Measurements from ENCODE around the gene APPBP2.
"Not testable (repeated sequence)": the region's sequence is repeated elsewhere in the genome, so short reads cannot be mapped to it uniquely, and the experiment has no call there.

APPBP2 gene

DNA sequence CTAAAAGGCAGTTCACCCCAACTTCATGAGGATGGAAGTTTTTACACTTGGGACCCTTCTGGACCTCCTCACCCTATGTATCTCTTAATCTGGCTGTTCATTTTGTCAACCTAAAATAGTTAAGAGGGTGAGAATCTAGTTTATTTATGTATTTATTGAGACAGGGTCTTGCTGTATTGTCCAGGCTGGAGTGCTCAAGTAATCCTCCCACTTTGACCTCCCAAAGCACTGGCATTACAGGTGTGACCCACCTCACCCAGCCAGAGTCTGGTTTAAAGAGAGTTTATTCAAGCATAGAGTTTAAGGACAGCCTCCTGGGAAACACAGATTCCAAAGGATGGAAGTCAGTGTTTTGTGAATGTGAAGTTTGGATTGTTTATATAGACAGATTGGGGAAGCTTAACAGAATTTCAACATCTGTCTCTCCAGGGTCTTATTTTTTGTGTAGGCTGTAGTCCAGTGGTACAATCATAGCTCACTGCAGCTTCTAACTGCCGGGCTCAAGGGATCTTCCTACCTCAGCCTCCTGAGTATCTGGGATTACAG, 8.0 kb upstream of the APPBP2 start:
- no peak for DNase-seq (ENCODE audit: low read depth)

DNA sequence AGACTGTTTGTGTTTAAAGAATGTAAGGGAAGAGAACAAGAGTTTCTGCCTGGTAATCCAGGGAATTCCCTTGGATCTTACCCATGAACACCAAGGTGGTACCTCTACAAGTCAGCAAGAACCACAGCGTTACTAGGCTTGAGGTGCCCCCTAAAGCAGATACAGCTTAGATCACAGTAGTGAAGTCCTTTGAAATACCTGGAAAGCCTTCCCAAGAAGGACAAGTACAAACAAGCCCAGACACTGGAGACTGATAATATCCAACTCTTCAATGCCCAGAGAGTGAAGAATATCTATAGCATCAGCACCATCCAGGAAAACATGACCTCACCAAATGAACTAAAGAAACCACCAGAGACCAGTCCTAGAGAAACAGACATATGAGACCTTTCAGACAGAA, 3.8 kb upstream of the APPBP2 start:
- no peak for DNase-seq (ENCODE audit: low read depth)

DNA sequence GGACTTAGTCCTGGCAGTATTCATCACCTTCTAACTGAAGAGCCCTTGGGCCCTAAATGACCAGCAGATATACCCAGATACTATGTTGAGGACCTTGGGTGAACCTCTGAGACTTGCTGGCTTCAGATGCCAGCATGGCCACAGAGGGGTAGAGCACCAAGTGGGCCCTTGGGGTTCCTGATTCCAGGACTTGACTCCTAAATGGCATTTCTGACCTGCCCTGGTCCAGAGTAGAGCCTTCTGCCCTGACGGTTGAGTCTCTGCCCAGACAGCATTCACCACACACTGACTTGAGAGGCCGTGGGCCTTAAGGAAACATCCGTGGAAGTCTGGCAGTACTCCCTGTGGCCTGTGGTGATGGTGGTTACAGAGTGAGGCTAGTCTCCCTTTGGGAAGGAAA, 2.8 kb upstream of the APPBP2 start:
- DNase-seq (ENCODE audit: low read depth) = no peak

DNA sequence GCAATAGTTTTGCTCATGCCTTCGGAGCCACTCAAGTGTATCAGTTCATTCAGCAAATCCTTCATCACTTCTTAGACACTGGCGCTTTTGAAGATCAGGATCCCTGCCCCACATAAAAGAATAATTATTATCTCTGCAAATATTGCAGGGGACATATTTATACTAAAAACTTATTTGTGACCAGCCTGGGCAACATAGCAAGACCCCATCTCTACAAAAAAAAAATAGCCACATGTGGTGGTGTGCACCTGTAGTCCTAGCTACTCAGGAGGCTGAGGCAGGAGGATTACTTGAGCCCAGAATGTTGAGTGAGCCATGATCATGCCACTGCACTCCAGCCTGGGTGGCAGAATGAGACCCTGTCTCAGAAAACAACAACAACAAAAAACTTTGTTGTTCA, 1.7 kb upstream of the APPBP2 start:
- DNase-seq (ENCODE audit: low read depth) = no peak

DNA sequence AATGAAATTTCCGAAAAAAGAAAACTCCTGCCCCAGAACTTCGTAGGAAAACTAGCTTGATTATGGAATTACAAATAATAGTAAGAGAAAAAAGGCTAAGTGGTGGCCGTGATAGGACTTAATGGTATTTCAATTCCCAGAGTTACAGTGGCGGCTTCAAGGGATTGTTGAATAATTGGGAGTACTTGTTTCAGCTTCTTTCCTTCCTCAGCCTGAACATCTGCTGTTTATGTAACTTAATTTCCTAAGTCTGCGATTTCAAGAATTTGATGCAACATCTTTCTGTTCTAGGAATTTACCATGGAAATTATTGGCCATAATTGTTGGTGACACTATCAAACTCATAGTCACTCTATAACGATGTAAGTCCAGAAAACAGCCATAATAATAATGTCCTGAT, 684 bp upstream of the APPBP2 start:
- DNase-seq (ENCODE audit: low read depth) = no peak

DNA sequence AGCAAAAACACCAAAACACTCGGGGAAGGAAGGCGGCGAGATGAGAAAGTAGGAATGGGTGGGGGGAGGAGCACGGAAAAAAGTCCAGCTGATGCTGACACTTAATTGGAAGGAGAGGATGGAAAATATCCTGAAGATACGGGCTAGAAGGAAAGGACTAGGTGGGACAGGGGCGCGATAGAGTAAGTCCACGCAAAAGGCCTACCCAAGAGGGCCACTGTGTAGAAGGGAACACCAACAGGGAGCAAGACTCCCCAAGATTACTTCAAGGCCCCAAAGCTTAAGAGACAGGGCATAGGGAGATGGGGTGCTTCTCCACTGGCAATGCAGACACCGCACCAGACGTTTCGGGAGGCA, 736 bp downstream of the APPBP2 start:
- no peak for DNase-seq (ENCODE audit: low read depth)

DNA sequence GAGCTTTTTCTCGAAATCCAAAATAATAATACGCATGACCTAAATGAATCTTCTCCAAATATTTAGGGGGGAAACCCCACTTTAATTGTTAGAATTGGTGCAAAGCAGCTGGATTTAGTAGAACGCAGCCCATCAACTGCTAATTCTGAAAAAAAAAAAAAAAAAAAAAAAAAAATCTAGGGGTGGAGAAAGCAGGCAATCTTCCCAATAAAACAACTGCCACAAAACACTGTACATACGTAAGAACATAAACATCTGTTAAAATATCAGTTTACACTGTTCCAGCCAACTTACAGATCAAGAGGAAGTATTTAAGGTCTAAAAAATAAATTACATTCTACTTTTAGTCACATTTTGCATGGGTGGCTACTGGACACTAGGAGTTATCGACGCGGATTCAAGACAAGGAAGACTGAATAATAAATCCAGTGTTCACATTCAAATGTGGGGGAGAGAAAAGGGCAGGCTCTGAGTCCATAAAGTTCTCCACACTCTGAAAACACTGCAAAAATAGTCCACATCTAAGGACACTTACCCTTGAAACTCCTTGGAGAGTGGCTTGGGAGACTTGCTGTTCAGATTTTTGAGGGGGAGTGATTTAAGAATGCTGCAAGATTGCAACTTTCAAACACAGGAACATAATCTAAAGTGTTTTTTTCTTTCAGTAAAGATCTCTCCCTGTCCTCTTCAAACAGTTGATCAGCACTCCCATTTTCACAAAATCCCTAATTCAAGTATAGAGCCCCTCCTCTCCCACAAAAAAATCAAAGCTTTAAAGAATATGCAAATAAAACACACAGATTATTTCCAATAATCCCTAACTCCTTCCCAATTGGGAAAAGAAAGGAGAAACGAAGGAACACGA, 1.3 kb downstream of the APPBP2 start:
- DNase-seq (ENCODE audit: low read depth) = no peak

DNA sequence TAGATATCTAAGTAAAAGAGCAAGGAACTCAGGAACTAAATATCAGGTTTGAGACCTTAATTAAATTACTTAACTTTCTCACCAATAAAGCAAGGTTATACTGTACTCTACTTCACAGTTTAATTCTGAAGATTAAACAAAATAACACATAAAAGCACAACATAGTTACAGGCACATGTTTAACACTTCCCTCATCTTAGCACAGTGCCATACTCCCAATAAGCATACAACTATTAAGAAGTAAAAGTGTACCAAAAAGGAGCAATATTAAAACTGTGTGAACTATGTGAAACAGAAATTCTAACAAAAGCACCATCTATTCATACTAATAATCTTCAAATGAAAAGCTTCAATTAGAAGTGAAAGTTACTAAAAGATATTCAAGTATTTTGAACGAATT, 2.2 kb downstream of the APPBP2 start:
- DNase-seq (ENCODE audit: low read depth) = no peak

DNA sequence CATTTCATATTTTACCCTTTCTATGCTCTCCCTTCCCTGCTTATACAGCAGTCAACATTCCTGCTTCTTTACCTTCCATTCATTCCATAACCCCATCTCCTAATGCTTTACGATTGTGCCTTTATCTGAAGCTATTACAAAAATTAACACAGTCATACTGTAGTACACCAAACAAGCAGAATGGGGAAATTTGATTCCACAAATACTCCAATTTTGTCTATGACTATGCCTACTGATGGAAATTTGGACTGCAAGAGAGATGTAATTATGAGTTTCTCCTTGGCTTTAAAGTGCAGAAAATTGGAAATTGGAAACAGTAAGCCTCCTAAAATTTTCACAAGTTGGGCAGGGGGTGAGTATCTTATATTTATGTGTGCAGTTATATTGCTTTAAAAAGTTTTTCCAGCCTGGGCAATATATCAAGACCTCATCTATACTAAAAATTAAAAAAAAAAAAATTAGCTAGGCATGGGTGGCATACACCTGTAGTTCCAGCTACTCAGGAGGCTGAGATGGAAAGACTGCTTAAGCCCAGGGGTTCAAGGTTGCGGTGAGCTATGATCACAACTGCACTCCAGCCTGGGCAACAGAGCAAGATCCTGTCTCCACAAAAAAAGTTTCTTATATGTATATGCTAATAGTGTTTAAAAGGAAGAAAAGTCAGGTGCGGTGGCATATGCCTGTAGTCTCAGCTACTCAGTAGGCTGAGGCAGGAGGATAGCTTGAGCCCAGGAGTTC, 3.0 kb downstream of the APPBP2 start:
- DNase-seq (ENCODE audit: low read depth) = no peak

DNA sequence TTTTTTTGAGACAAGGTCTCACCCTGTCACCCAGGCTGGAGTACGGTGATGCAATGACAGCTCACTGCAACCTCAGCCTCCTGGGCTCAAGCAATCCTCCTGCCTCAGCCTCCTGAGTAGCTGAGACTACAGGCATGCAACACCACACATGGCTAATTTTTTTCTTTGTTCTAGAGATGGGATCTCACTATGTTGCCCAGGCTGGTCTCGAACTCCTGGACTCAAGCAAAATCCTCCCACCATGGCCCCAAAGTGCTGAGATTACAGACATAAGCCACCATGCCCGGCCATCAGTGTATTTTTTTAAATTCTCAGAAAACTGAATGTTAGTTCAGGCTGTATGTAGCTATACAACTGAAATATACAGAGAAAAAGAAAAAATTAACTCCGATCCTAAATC, 6.2 kb downstream of the APPBP2 start:
- no peak for DNase-seq (ENCODE audit: low read depth)

DNA sequence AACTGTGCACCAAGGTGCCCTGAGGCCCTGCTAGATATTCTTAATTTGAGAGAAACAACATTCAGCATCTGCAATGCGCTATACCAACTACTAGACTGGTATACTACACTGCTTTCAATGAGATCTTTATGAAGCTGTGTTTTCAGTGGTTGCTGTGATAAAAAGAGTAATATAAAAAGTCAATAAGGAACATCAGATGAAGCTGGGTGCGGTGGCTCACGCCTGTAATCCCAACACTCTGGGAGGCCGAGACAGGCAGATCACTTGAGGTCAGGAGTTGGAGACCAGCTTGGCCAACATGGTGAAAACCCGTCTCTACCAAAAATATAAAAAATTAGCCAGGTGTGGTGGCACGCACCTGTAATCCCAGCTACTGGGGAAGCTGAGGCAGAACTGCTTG, 10.4 kb downstream of the APPBP2 start:
- not testable (repeated sequence) for DNase-seq (ENCODE audit: low read depth)

DNA sequence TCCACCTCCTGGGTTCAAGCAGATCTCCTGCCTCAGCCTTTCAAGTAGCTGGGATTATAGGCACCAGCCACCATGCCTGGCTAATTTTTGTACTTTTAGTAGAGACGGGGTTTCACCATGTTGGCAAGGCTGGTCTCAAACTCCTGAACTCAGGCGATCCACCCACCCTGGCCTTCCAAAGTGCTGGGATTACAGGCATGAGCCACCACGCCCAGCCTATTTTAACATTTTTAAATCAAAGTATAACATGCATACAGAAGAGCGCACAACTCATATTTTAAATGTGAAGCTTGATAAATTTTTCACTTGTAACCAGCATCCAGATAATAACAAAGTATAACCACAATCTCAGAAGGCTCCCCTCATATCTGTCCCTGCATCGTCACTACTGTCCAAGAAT, 10.8 kb downstream of the APPBP2 start:
- DNase-seq (ENCODE audit: low read depth) = not testable (repeated sequence)

DNA sequence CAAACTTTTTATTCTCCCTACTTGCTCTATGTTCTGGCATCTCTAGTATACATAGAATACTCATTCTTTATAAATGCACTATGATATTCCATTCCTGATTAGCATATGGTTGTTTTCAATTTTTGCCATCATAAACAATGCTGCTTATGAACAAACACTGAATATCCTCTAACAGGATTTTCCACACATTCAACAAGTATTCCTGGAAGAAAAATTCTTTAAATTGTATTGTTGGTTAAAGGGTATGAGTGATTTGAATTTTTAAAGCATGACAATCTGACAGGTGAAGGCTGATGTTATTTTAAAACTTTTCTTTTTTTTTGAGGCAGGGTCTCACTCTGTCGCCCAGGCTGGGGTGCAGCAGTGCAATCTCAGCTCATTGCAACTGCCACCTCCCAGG, 11.5 kb downstream of the APPBP2 start:
- no peak for DNase-seq (ENCODE audit: low read depth)

DNA sequence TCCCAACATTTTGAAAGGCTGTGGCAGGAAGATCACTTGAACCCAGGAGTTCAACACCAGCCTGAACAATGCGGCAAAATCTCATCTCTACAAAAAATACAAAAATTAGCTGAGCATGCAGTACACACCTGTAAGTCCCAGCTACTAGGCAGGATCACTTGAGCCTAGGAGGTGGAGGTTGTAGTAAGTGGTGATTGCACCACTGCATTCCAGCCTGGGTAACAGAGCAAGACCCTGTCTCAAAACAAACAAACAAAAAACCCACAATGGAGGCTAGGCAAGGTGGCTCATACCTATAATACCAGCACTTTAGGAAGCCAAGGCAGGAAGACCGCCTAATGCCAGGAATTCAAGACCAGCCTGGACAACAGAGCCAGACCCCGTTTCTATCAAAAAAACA, 12.0 kb downstream of the APPBP2 start:
- DNase-seq (ENCODE audit: low read depth) = no peak

DNA sequence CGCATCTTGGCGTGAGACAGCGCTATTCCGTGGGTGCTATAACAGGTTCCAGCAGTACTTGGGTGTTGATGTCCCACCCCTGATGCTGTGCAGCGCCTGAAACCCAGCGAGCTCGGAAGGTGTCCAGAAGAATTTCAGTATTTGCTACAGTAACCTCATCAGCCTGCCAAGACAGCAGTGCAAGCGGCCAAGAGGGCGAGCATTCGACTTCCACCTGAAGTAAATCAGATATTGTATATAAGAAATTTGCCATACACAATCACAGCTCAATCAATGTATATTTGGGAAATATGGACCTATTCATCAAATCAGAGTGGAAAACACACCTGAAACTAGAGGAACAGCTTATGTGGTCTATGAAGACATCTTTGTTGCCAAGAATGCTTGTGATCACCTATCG, 13.0 kb downstream of the APPBP2 start:
- no peak for DNase-seq (ENCODE audit: low read depth)

DNA sequence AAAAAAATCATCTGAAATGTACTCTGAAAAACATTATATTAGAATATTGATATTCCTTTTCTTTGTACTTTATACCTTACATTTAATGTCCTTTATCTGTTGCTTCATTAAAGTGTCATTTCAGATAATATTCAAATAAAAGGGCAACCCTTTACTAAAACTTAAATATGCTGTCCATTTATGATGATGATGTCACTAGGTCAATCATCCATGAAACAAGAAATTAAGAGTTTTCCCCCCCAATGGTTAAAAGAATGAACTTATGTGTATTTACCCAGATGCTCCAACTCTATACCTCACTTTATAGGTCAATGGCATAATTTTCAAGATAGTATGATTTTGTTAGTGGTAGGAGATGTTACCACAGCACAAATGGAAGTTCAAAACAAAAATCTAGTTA, 15.3 kb downstream of the APPBP2 start:
- DNase-seq (ENCODE audit: low read depth) = no peak

DNA sequence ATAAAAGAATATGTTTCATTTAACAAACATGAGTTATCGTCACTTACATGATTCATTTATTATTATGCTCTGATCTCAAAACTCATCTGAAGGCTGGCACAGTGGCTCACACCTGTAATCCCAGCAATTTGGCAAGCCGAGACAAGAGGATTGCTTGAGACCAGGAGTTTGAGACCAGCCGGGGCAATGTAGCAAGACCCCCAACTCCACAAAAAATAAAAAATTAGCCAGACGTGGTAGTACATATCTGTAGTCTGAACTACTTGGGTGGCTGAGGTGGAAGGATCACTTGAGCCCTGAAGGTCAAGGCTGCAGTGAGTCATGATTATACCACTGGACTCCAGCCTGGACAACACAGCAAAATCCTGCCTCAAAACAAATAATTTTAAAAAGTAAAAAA, 16.0 kb downstream of the APPBP2 start:
- DNase-seq (ENCODE audit: low read depth) = no peak

DNA sequence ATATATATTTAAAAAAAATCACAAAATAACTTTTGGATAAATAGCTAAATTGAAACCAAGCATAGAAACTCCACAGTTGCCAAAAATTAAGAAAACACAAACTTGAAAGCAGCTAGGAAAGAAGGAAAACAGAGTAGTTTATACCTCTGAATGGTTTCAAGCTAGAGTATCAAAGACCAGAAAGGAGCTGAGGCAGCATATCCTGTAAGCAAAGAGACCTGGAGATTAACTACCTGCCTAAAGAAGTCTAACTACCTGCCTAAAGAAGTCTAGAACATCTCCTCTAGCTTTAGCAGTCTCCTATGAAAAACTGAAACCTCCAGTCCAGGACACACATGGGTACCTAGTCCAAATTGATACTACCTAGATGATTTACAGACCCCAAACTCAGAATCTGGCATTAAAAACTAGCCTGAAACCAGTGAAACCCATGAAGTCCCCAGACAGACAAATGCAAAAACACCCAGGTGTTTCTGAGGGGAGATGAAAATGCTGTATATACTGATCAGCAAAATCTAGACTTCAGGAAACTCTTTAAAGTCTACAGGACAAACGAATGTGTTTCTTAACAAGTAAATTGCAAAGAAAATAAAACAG, 17.6 kb downstream of the APPBP2 start:
- no peak for DNase-seq (ENCODE audit: low read depth)

DNA sequence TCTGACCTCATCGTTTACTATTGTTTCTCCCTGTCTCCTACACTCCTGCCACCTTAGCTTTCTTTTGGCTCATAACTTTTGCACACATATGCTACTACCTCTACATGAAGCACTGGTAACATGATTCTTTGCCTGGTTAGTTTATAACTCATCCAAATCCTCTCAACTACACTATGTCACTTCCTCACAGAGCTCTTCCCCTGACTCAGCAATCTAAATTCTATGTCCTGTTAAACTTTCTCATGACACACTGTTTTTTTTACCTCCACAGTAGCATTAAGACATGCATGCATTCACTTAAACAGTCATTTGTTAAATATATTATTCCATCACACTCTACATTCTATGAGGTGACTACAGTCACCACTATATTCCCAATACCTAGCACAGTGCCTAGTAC, 19.7 kb downstream of the APPBP2 start:
- no peak for DNase-seq (ENCODE audit: low read depth)

DNA sequence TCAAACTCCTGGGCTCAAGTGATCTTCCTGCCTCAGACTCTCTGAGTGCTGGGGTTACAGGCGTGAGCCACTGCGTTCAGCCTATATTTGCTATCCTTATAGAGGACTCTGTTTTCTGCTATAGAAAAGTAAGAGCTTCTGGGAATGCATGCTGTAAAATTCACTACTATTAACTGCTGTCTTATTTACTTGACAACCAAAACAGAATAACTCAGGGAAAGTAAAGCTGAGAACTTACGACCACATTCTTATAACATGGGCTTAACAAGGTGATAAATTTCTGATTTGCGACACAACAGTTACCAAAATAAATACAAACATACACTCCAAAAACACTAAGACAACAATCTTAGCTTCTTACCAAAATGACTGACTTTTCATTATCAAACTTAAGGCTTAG, 23.9 kb downstream of the APPBP2 start:
- no peak for DNase-seq (ENCODE audit: low read depth)

DNA sequence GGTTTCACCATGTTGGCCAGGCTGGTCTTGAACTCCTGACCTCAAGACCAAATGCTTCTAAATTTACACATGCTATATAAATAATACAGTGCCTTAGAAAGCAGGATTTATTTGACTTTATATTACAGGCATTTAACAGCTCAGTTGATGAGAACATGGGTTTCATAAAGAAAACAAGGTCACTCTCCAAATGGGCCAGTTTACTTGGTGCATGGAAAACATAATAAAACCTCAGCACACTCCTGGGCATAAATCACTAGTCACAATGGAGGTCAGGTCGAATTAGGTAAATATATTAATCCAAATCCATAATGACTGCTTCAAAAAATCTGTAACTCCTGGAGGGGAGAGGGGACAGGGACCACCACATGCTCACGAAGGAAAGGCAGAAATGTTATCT, 24.5 kb downstream of the APPBP2 start:
- DNase-seq (ENCODE audit: low read depth) = no peak

DNA sequence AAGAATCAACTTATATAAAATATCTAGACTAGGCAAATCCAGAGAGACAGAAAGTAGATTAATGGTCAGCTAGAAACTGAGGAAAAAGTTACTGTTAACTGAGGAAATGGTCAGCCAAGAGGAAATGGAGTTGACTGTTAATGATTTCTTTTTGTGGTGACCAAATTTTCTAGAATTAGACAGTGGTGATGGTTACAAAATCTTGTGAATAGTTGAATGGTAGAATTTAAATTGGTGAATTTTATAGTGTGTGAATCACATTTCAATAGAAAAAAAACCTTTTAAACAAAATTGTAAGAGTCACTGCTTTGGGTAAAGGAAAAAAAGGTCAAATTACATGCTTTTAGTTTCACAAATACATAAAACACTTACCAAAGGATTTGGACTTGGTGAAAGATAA, 30.0 kb downstream of the APPBP2 start:
- no peak for DNase-seq (ENCODE audit: low read depth)

DNA sequence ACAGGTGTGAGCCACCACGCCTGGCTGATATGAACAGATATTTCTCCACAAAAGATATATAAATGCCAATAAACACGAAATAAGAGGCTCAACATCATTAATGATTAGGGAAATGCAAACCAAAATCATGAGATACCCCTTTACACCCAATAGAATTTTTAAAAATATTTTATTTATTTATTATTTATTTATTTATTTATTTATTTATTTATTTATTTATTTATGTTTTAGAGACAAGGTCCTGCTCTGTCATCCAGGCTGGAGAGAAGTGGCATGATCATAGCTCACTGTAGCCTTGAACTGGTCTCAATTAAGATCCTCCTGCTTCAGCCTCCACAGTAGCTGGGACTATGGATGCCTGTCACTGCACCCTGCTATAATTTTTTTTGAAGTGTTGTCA, 30.8 kb downstream of the APPBP2 start:
- DNase-seq (ENCODE audit: low read depth) = no peak
